GM21515 (cell line): ENCODE results near the gene PSIP1.
"Not testable (repeated sequence)": the region's sequence is repeated elsewhere in the genome, so short reads cannot be mapped to it uniquely, and the experiment has no call there.

Experiments used
- ATAC-seq: cut with Tn5 transposase; IDR thresholded peaks from one replicate; pipeline ENCODE4 v1.9.1; 2021; ENCODE audit not compliant: unreplicated experiment

Gene PSIP1

DNA sequence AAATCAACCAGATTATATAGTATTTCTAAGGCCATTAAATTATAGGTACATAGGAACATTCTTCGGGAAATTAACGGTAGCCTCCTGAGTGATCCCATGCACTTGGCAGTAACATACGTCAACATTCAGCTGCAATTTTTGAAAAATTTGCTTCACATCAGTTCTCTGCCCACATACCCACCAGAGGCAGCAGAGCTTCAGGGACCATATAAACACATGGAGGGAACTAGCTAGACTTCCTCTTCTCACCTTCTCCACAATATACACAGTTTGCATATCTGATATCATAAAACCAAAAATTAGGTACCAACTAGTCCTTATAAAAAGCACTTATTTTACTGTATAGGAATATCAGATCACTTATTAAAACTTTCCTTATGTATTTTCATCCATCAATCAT lies 4.8 kb downstream of the PSIP1 start:
- ATAC-seq, result no peak

DNA sequence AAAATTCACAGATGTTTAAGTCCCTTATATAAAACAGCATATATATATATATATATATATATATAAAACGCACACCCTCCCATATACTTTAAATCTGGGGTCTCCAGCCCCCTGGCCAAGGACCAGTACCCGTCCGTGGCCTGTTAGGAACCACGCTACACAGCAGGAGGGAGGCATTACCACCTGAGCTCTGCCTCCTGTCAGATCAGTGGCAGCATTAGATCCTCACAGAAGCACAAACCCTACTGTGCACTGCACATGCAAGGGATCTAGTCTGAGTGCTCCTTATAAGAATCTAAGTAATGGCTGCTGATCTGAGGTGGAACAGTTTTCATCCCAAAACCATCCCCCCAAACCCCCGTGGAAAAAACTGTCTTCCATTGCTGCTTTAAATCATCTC lies 9.0 kb downstream of the PSIP1 start:
- no peak for ATAC-seq

- no peak for ATAC-seq
Measured at GRCh38 chr9:15501179-15501578, 9.6 kb downstream of the PSIP1 start.

DNA sequence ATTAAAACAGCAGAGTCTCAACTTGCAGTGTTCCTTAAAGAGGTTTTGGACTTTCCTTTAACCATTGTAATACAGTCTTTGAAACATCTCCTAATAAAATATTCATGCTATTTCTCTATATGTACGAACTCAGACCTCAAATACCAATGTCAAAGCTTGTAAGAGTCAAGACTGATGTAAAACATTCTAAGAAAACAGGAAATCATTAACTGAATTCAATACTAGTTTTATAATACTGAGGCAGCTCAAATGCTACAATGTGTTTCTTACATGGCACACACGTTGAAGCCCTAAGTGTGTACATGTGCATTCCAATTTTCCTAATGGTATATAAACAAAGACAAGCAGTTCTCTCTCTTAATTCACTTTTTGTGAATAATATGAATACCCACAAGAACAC lies 11.6 kb downstream of the PSIP1 start:
- ATAC-seq, result no peak

- no peak for ATAC-seq
Measured at GRCh38 chr9:15498246-15498995, 12.3 kb downstream of the PSIP1 start.

DNA sequence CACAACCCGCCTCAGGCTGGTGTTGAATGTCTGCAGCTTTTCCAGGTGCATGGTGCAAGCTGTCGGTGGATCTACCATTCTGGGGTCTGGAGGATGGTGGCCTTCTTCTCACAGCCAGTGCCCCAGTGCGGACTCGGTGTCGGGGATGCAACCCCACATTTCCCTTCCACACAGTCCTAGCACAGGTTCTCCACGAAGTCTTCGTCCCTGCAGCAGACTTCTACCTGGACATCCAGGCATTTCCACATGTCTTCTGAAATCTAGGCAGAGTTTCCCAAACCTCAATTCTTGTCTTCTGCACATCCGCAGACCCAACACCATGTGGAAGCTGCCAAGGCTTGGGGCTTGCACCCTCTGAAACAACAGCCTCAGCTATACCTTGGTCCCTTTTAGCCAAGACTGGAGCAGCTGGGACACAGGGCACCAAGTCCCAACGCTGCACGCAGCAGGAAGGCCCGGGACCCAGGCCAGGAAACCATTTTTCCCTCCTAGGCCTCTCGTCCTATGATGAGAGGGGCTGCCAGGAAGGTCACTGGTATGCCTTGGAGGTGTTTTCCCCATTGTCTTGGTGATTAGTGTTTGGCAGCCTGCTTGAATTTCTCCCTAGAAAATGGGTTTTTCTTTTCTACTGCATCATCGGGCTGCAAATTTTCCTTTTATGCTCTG lies 18.2 kb downstream of the PSIP1 start:
- no peak for ATAC-seq

DNA sequence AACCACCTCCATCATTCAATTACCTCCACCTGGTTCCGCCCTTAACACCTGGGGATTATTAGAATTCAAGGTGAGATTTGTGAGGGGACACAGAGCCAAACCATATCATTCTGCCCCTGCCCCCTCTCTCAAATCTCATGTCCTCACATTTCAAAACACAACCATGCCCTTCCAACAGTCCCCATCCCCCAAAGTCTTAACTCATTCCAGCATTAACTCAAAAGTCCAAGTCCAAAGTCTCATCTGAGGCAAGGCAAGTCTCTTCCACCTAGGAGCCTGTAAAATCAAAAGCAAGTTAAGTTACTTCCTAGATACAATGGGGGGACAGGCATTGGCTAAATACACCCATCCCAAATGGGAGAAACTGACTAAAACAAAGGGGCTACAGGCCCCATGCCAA lies 18.8 kb downstream of the PSIP1 start:
- ATAC-seq, result no peak

DNA sequence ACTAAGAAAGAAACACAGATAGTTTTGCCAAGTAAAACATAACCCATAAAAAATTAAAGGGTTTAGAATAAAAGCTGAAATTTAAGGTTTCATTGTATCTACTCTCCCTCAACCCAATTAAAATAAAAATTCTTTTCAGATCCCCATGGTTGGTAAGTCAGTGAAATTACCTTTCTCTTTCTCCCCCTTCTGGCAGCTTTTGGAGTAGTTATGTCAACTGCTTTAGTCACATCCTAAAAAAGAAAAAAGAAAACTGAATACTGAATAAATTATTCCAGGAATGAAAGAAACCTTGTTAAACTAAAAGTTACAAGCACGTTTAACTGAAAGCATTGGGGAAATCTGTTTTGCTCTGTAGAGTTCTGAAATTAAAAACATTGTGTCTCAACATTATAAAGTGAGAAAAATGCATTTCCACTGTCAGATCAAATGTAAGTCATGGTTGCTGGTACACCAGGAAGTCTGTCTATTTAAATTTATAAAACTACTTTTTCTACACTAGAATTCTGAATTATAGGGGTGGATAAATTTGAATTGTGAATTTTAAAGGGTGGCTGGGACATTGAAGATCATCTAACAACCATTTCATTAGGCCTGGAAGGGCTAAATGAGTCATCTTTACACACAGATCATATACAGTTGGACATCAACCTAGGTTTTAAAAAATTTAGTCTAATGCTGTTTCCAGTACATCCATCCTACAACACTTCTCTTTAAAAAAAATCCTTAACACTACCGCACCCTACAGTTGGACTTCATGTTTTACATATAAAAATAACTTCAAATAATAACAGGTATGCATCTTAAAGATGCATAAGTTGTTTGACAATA lies 24.7 kb downstream of the PSIP1 start:
- ATAC-seq, result no peak

DNA sequence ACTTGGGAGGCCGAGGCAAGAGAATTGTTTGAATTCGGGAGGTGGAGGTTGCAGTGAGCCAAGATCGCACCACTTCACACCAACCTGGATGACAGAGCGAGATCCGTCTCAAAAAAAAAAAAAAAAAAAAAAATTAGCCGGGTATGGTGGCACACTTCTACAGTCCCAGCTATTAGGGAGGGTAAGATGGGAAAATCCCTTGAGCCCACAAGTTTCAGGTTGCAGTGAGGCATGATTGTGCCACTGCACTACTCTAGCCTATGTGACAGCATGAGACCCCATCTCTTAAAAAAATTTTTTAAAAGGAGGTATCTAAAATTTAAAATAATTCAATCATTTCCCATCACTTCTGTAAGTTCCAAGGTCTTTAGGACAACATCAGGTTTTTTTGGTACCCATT lies 26.0 kb downstream of the PSIP1 start:
- ATAC-seq, result no peak

GRCh38 chr9:15482146-15482545 lies 28.6 kb downstream of the PSIP1 start:
- ATAC-seq, result no peak

GRCh38 chr9:15480028-15480427 lies 30.7 kb downstream of the PSIP1 start:
- no peak for ATAC-seq

DNA sequence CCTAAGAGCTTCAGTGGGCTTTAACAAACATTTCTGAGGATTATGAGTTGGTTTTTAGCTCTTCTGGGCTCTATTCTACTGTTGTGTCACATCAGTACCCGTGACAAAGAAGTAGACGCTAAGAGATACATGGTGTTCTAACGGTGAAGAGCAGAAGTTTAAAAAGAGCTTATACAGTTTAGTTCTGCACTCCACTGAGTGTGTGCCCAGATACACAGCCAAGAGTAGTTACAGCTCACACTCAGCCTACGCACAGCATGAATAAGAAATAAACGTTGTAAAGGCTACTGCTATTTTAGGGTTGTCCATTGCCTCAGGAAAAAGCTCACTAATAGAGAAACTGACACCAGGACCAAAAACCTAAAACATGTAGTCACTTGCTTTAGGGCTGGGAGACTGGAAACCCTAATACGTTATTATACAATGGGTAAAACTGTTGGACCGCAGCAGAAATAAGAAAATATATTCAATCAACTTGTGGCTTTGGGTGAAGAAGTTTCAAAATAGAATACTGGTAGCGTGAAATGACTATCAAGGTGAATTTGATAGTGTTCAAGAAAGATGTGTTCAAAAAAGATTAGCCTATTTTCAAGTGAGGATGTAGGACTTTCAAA lies 34.7 kb downstream of the PSIP1 start:
- no peak for ATAC-seq

- ATAC-seq, result no peak
Measured at GRCh38 chr9:15469862-15470261, 40.9 kb downstream of the PSIP1 start.

- no peak for ATAC-seq
Measured at GRCh38 chr9:15469406-15469805, 41.4 kb downstream of the PSIP1 start.

GRCh38 chr9:15468145-15468544 lies 42.6 kb downstream of the PSIP1 start:
- ATAC-seq, result no peak

GRCh38 chr9:15461601-15462000 lies 49.2 kb downstream of the PSIP1 start:
- ATAC-seq, result no peak

- no peak for ATAC-seq
Measured at GRCh38 chr9:15461056-15461455, 49.7 kb downstream of the PSIP1 start.

- no peak for ATAC-seq
Measured at GRCh38 chr9:15453956-15454355, 56.8 kb downstream of the PSIP1 start.

DNA sequence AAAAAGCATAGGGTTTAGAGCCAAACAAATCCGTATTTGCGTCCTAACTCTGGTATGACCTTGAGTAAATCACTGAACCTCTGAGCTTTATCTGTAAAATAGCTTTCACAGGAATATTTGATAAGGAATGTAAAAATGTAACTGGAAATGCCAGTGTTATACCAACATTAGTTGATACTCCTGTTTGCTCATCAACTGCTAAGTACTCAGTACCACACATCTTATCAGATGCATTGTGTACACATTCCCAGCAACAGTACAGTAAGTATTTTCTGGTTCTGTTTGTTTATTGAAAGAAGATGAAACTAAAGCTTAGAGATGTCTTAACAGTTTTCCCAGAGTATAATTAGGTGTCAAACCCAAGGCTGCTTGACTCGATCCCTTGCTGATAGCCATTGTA lies 66.6 kb downstream of the PSIP1 start:
- no peak for ATAC-seq

DNA sequence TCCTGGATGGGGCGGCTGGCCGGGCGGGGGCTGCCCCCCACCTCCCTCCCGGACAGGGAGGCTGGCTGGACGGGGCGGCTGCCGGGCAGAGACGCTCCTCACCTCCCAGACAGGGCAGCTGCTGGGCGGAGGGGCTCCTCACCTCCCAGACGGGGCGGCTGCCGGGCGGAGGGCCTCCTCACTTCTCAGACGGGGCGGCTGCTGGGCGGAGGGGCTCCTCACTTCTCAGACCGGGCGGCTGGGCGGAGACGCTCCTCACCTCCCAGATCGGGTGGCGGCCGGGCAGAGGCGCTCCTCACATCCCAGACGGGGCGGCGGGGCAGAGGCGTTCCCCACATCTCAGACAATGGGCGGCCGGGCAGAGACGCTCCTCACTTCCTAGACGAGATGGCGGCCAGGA lies 68.5 kb downstream of the PSIP1 start:
- ATAC-seq, result not testable (repeated sequence)

- ATAC-seq, result not testable (repeated sequence)
Measured at GRCh38 chr9:15441841-15442240, 68.9 kb downstream of the PSIP1 start.
